PC-9 (cell line): Measurements from ENCODE around the gene HOXA2.

Source experiments
- EZH2 ChIP-seq: fragments of 200-600 bp; sonication (generic); IDR thresholded peaks from 2 replicates; pipeline ENCODE4 v1.8.0; 2017; ENCODE audit warnings: antibody characterized with exemption, low read depth
- TF ChIP-seq, protein P1 (sequence below): fragments of 200-600 bp; sonication (generic); conservative IDR thresholded peaks from 2 replicates; pipeline ENCODE4 v1.6.1; 2017; ENCODE audit warnings: mixed run types, antibody characterized with exemption, mild to moderate bottlenecking, moderate library complexity

DNA sequence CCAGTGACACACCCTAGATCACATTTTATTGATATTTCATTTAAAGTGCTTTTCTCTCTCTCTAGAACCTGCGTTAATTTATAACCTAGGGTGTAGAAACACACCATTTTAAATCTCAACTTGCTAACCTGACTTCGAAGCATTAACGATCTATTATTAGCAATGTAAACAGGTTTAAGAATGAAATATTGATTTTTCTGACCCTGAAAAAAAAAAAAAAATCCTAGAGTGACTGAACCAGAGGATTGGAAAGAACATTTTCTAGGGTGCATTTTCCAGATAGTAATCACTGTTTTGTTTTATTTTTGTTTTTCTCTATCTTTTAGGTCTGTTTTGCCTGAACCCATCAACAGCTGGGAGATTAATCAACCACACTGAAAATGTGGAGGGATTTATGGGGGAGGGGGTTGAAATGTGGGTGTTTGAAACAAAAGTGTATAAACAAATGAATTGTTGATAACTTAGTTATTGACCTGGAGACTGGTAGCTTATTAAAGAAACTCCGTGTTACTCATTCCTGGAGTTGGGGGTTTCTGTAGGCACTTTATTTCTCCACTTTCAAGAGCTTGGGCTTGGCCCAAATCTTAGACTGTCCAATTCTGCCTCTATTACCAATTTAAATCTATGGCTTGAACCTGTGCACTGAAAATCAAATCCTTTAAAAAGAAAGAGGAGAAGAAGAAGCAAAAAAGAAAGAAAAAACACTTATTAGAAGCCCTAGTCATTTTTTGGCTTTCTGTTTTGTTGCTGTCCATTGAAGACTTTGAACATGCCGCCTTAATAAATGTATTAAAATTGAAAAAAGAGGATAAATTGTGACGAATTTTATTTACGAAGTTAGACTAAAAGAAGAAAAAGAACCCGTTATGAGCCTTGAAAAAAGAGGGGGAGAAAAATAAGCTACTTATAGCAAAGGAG, 2.8 kb downstream of the HOXA2 start:
- TF ChIP-seq, protein P1, sequence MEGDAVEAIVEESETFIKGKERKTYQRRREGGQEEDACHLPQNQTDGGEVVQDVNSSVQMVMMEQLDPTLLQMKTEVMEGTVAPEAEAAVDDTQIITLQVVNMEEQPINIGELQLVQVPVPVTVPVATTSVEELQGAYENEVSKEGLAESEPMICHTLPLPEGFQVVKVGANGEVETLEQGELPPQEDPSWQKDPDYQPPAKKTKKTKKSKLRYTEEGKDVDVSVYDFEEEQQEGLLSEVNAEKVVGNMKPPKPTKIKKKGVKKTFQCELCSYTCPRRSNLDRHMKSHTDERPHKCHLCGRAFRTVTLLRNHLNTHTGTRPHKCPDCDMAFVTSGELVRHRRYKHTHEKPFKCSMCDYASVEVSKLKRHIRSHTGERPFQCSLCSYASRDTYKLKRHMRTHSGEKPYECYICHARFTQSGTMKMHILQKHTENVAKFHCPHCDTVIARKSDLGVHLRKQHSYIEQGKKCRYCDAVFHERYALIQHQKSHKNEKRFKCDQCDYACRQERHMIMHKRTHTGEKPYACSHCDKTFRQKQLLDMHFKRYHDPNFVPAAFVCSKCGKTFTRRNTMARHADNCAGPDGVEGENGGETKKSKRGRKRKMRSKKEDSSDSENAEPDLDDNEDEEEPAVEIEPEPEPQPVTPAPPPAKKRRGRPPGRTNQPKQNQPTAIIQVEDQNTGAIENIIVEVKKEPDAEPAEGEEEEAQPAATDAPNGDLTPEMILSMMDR, result no peak
- TF ChIP-seq EZH2, result no peak
